NCI-H526 (cell line): ENCODE measurements around the gene RNF115.

Experiments used
- DNase-seq, 2 experiments: peaks; one replicate each; lab custom pipeline; 2025; lab: John Stamatoyannopoulos, UW

RNF115 gene

GRCh38 chr1:145701306-145701862 is 122.5 kb downstream of the RNF115 start:
- no peak for DNase-seq

- no peak for DNase-seq
Observed at GRCh38 chr1:145696630-145696960, 127.3 kb downstream of the RNF115 start.

- DNase-seq = no peak
Observed at GRCh38 chr1:145695821-145696629, 127.9 kb downstream of the RNF115 start.

GRCh38 chr1:145692785-145693443 is 131.0 kb downstream of the RNF115 start:
- DNase-seq = no peak

GRCh38 chr1:145690587-145691558 is 133.0 kb downstream of the RNF115 start:
- no peak for DNase-seq

- no peak for DNase-seq
Observed at GRCh38 chr1:145689922-145690321, 134.0 kb downstream of the RNF115 start.

- DNase-seq = no peak
Observed at GRCh38 chr1:145688924-145689323, 135.0 kb downstream of the RNF115 start.
